ENCODE data around the gene BAD.

The BAD gene

DNA sequence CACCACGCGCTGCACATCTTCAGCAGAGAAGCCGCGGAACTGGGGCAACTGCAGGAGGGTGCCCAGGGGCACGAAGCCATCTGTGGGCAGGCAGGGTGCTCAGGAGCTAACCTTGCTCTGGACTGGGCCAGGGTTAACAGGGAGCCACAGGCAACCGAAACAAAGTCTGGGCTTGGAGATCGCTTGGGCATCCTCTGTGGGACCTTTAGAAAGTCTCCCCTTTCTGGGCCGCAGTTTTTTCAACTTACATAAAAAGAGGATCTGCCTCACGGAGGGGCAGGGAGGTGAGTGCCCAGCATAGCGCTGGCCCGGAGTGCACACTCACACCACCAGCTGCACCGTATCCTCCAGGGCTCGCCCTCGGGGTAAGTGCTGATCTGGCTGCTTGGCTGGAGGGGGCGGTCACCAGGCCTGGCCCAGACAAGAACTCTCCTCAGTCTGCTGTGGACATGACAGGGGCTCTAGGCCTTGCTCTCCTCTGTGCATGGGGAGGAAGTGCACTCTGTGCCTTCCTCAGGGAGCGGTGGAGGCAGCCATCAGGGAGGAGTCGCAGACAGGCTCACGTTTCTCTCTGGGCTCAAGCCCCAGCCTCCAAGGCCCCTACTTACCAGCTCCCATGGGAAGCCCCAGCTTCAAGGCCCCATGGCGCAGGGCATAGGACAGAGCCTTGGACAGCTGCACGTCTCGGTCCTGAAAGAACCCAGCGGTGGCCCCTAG, 59.4 kb downstream of the BAD start:
- Histone ChIP-seq H3K27ac (ENCODE audit: insufficient read depth in 1 of 2, low read depth in 1 of 2, low read length in 2 of 2, poor library complexity in 1 of 2, severe bottlenecking in 2 of 2) (peak overlapping the region; percentile 33 to 87), H3K27me3 (replicated peaks in 2 of 5; ENCODE audit: control insufficient read depth in 4 of 5, insufficient read depth in 5 of 5, low read length in 4 of 5) (no peaks in the 10 kb centered on the region), H3K4me3 (ENCODE audit: control insufficient read depth in 1 of 7, extremely low read depth in 1 of 7, insufficient read depth in 4 of 7, low read depth in 2 of 7, low read length in 6 of 7) (peak overlapping the region; percentile 35 to 93 (median 77)), H3K4me1 (ENCODE audit: control extremely low read depth in 1 of 4, control insufficient read depth in 4 of 4, insufficient read depth in 4 of 4, low read length in 3 of 4) (peaks cover 0 to 42% (median 37%) of the 10 kb centered on the region in 4 experiments), H3K36me3 (ENCODE audit: control insufficient read depth in 4 of 4, insufficient read depth in 4 of 4, low read length in 3 of 4) (peaks cover 3 to 40% (median 26%) of the 10 kb centered on the region in 4 experiments), H3K9me3 (ENCODE audit: control extremely low read depth in 1 of 5, control insufficient read depth in 4 of 5, insufficient read depth in 2 of 5, low read depth in 1 of 5, low read length in 4 of 5) (no peaks in the 10 kb centered on the region)
- 77% methylated on average over 21 of the region's 22 CpGs for WGBS (ENCODE audit: insufficient coverage)
- ChIA-PET CTCF (interaction anchor here (1.0 to 16.0 kb wide), 5 partner anchors 8 to 65 kb away, joined by 3 to 321 read pairs (median 6); partner anchors contain the start of genes FERMT3 and PLCB3), POLR2A (interaction anchor here (0.6 to 3.1 kb wide), 4 partner anchors 13 to 210 kb away, joined by 3 to 27 read pairs (median 12); partner anchors contain the start of gene FERMT3)
- no peak for DNase-seq

DNA sequence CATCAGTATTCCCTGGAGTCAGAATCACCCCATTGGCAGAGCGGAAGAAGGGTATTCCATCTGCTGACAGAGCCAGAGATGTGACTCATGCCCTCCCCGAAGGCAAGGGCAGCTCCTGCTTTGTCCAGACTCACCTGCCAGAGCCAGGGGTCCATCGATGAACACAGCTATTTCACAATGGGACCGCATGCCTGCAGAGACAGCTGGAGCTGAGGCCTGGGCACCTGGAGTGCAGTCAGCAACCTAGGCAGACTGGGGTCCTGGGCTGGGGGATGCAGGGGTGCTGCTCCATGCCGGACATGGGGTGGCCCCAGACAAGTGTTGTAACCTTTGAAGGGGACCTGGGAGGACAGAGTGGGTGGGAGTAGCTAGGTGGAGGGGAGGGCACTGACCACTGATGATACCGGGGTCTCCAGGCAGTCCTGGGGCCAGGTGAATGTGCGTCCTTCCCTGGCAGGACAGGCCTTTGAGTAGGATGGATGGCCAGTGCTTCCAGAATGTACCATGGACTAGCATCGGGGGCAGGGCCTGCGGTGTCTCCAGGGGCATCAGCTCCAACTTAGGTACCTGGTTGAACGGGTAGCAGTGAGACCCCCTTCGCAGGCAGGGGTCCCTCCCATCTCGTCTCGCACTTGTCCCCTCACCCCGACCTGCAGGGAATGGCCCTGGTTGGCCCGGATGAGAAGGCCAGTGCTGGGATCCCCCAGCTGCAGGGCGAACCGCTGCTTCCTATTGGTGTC, 60.1 kb downstream of the BAD start:
- ChIA-PET CTCF (interaction anchor here (1.0 to 16.0 kb wide), 8 partner anchors 12 to 80 kb away, joined by 3 to 321 read pairs (median 4); partner anchors contain the start of genes FERMT3, FKBP2 and PLCB3), POLR2A (interaction anchor here (1.0 to 2.1 kb wide), 3 partner anchors 10 to 17 kb away, joined by 3 to 20 read pairs (median 3); partner anchors contain the start of gene FERMT3)
- no peak for DNase-seq
- Histone ChIP-seq H3K4me3 (ENCODE audit: control insufficient read depth in 1 of 7, extremely low read depth in 1 of 7, insufficient read depth in 4 of 7, low read depth in 2 of 7, low read length in 6 of 7) (no peak overlapping the region), H3K36me3 (ENCODE audit: control insufficient read depth in 4 of 4, insufficient read depth in 4 of 4, low read length in 3 of 4) (peaks cover 4 to 45% (median 32%) of the 10 kb centered on the region in 4 experiments), H3K27me3 (replicated peaks in 2 of 5; ENCODE audit: control insufficient read depth in 4 of 5, insufficient read depth in 5 of 5, low read length in 4 of 5) (no peaks in the 10 kb centered on the region), H3K4me1 (ENCODE audit: control extremely low read depth in 1 of 4, control insufficient read depth in 4 of 4, insufficient read depth in 4 of 4, low read length in 3 of 4) (peaks cover 0 to 34% (median 30%) of the 10 kb centered on the region in 4 experiments), H3K9me3 (ENCODE audit: control extremely low read depth in 1 of 5, control insufficient read depth in 4 of 5, insufficient read depth in 2 of 5, low read depth in 1 of 5, low read length in 4 of 5) (no peaks in the 10 kb centered on the region), H3K27ac (ENCODE audit: insufficient read depth in 1 of 2, low read depth in 1 of 2, low read length in 2 of 2, poor library complexity in 1 of 2, severe bottlenecking in 2 of 2) (no peak overlapping the region)
- 99% methylated on average over 16 of the region's 17 CpGs for WGBS (ENCODE audit: insufficient coverage)

- Histone ChIP-seq H3K27me3 (replicated peaks in 2 of 5; ENCODE audit: control insufficient read depth in 4 of 5, insufficient read depth in 5 of 5, low read length in 4 of 5) (no peaks in the 10 kb centered on the region), H3K27ac (ENCODE audit: insufficient read depth in 1 of 2, low read depth in 1 of 2, low read length in 2 of 2, poor library complexity in 1 of 2, severe bottlenecking in 2 of 2) (no peak overlapping the region), H3K9me3 (ENCODE audit: control extremely low read depth in 1 of 5, control insufficient read depth in 4 of 5, insufficient read depth in 2 of 5, low read depth in 1 of 5, low read length in 4 of 5) (no peaks in the 10 kb centered on the region), H3K4me3 (ENCODE audit: control insufficient read depth in 1 of 7, extremely low read depth in 1 of 7, insufficient read depth in 4 of 7, low read depth in 2 of 7, low read length in 6 of 7) (no peak overlapping the region), H3K4me1 (ENCODE audit: control extremely low read depth in 1 of 4, control insufficient read depth in 4 of 4, insufficient read depth in 4 of 4, low read length in 3 of 4) (peaks cover 0 to 32% (median 27%) of the 10 kb centered on the region in 4 experiments), H3K36me3 (ENCODE audit: control insufficient read depth in 4 of 4, insufficient read depth in 4 of 4, low read length in 3 of 4) (peaks cover 4 to 53% (median 41%) of the 10 kb centered on the region in 4 experiments)
- WGBS (ENCODE audit: insufficient coverage): 91% methylated on average over 18 of the region's 24 CpGs
- DNase-seq: no peak
- ChIA-PET CTCF (interaction anchor here (0.8 to 16.0 kb wide), 8 partner anchors 13 to 81 kb away, joined by 3 to 321 read pairs (median 4); partner anchors contain the start of genes FERMT3, FKBP2 and PLCB3), POLR2A (interaction anchor here (1.0 to 2.1 kb wide), 2 partner anchors 9 to 16 kb away, joined by 3 to 20 read pairs; partner anchors contain the start of gene FERMT3)
Observed at GRCh38 chr11:64223001-64223651, 61.3 kb downstream of the BAD start.

DNA sequence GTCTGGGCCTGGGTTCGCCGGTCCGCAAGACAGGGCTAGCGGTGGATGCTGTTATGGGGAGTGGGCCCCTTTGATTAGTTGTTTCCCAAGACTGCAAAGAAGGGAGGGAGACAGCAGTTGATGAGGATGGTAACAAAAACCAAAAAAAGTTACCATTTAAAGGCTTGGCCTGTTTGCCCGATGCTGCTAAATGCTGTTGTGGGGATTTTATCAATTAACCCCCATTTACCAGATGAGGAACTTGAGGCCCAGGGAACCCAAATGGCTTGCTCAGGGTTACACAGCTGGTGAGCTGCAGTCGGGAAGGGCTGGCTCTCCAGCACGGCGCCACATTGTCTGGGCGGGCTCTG, 61.8 kb downstream of the BAD start:
- no peak for DNase-seq
- Histone ChIP-seq H3K9me3 (ENCODE audit: control extremely low read depth in 1 of 5, control insufficient read depth in 4 of 5, insufficient read depth in 2 of 5, low read depth in 1 of 5, low read length in 4 of 5) (no peaks in the 10 kb centered on the region), H3K27ac (ENCODE audit: insufficient read depth in 1 of 2, low read depth in 1 of 2, low read length in 2 of 2, poor library complexity in 1 of 2, severe bottlenecking in 2 of 2) (no peak overlapping the region), H3K4me3 (ENCODE audit: control insufficient read depth in 1 of 7, extremely low read depth in 1 of 7, insufficient read depth in 4 of 7, low read depth in 2 of 7, low read length in 6 of 7) (no peak overlapping the region), H3K4me1 (ENCODE audit: control extremely low read depth in 1 of 4, control insufficient read depth in 4 of 4, insufficient read depth in 4 of 4, low read length in 3 of 4) (peaks cover 0 to 32% (median 26%) of the 10 kb centered on the region in 4 experiments), H3K27me3 (replicated peaks in 2 of 5; ENCODE audit: control insufficient read depth in 4 of 5, insufficient read depth in 5 of 5, low read length in 4 of 5) (no peaks in the 10 kb centered on the region), H3K36me3 (ENCODE audit: control insufficient read depth in 4 of 4, insufficient read depth in 4 of 4, low read length in 3 of 4) (peaks cover 5 to 55% (median 44%) of the 10 kb centered on the region in 4 experiments)
- ChIA-PET CTCF (interaction anchor here (0.8 to 16.0 kb wide), 4 partner anchors 14 to 34 kb away, joined by 3 to 321 read pairs (median 10); partner anchors contain the start of genes FERMT3, FKBP2 and PLCB3), POLR2A (interaction anchor here (2.1 kb wide), 1 partner anchor 16 kb away, joined by 20 read pairs; the partner anchor contains the start of gene FERMT3)
- 83% methylated on average over 7 of the region's 9 CpGs for WGBS (ENCODE audit: insufficient coverage)

DNA sequence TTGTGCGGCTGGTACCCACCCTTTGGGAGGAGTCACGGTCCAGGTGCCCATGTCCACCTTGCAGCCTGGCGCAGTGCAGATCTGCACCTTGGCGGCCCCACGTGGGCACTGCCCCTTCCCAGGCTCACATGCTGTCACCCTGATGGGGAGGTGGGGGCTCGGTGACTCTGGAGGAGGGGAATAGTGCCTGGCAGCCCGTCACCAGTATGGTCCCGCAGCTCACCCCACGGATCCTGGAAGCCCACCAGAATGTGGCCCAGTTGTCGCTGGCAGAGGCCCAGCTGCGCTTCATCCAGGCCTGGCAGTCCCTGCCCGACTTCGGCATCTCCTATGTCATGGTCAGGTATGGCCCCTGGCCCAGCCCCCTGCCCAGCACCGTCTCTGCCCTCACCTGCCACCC, 63.7 kb downstream of the BAD start:
- no peak for DNase-seq
- ChIA-PET CTCF (interaction anchor here (16.0 kb wide), 1 partner anchor 13 kb away, joined by 321 read pairs; the partner anchor contains the start of gene FERMT3), POLR2A (no interaction called here)
- H3K9me3 ChIP-seq (ENCODE audit: control extremely low read depth in 1 of 5, control insufficient read depth in 4 of 5, insufficient read depth in 2 of 5, low read depth in 1 of 5, low read length in 4 of 5): no peaks in the 10 kb centered on the region
- 98% methylated on average over 8 of the region's 14 CpGs for WGBS (ENCODE audit: insufficient coverage)
- no peak overlapping the region for H3K4me3 ChIP-seq (ENCODE audit: control insufficient read depth in 1 of 7, extremely low read depth in 1 of 7, insufficient read depth in 4 of 7, low read depth in 2 of 7, low read length in 6 of 7)
- no peaks in the 10 kb centered on the region for H3K27me3 ChIP-seq (replicated peaks in 2 of 5; ENCODE audit: control insufficient read depth in 4 of 5, insufficient read depth in 5 of 5, low read length in 4 of 5)
- H3K36me3 ChIP-seq (ENCODE audit: control insufficient read depth in 4 of 4, insufficient read depth in 4 of 4, low read length in 3 of 4): peaks cover 9 to 63% (median 49%) of the 10 kb centered on the region in 4 experiments
- no peak overlapping the region for H3K27ac ChIP-seq (ENCODE audit: insufficient read depth in 1 of 2, low read depth in 1 of 2, low read length in 2 of 2, poor library complexity in 1 of 2, severe bottlenecking in 2 of 2)
- H3K4me1 ChIP-seq (ENCODE audit: control extremely low read depth in 1 of 4, control insufficient read depth in 4 of 4, insufficient read depth in 4 of 4, low read length in 3 of 4): peaks cover 0 to 16% (median 11%) of the 10 kb centered on the region in 4 experiments

DNA sequence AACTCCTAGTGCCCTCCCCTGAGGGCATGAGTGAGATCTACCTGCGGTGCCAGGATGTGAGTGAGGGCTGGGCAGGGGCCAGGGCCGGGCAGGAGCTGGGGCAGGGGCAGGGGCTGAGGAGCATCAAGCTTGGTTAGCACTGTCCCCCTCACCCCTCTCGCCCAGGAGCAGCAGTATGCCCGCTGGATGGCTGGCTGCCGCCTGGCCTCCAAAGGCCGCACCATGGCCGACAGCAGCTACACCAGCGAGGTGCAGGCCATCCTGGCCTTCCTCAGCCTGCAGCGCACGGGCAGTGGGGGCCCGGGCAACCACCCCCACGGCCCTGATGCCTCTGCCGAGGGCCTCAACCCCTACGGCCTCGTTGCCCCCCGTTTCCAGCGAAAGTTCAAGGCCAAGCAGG, 64.2 kb downstream of the BAD start:
- CTCF ChIA-PET: interaction anchor here (16.0 kb wide), 1 partner anchor 12 kb away, joined by 321 read pairs; the partner anchor contains the start of gene FERMT3
- POLR2A ChIA-PET: interaction anchor here (0.6 to 0.9 kb wide), 2 partner anchors 10 to 284 kb away, joined by 3 read pairs; no protein-coding TSS in a partner anchor

More for the DNA sequence above, 64.2 kb downstream of the BAD start:
- peaks cover 0 to 10% (median 6%) of the 10 kb centered on the region in 4 experiments for H3K4me1 ChIP-seq (ENCODE audit: control extremely low read depth in 1 of 4, control insufficient read depth in 4 of 4, insufficient read depth in 4 of 4, low read length in 3 of 4)
- DNase-seq: no peak
- H3K9me3 ChIP-seq (ENCODE audit: control extremely low read depth in 1 of 5, control insufficient read depth in 4 of 5, insufficient read depth in 2 of 5, low read depth in 1 of 5, low read length in 4 of 5): no peaks in the 10 kb centered on the region
- H3K27me3 ChIP-seq (replicated peaks in 2 of 5; ENCODE audit: control insufficient read depth in 4 of 5, insufficient read depth in 5 of 5, low read length in 4 of 5): no peaks in the 10 kb centered on the region
- H3K4me3 ChIP-seq (ENCODE audit: control insufficient read depth in 1 of 7, extremely low read depth in 1 of 7, insufficient read depth in 4 of 7, low read depth in 2 of 7, low read length in 6 of 7): no peak overlapping the region
- H3K27ac ChIP-seq (ENCODE audit: insufficient read depth in 1 of 2, low read depth in 1 of 2, low read length in 2 of 2, poor library complexity in 1 of 2, severe bottlenecking in 2 of 2): no peak overlapping the region
- WGBS (ENCODE audit: insufficient coverage): 100% methylated on average over 16 of the region's 17 CpGs
- H3K36me3 ChIP-seq (ENCODE audit: control insufficient read depth in 4 of 4, insufficient read depth in 4 of 4, low read length in 3 of 4): peaks cover 9 to 68% (median 49%) of the 10 kb centered on the region in 4 experiments

All from common myeloid progenitor, CD34-positive (primary cell).